ENCODE results near the gene SRP72.
A peak's percentile ranks its signal among the peaks of the same experiment; 100 is the strongest.
"Not testable (repeated sequence)": the region's sequence is repeated elsewhere in the genome, so short reads cannot be mapped to it uniquely, and the experiment has no call there.

Gene SRP72

DNA sequence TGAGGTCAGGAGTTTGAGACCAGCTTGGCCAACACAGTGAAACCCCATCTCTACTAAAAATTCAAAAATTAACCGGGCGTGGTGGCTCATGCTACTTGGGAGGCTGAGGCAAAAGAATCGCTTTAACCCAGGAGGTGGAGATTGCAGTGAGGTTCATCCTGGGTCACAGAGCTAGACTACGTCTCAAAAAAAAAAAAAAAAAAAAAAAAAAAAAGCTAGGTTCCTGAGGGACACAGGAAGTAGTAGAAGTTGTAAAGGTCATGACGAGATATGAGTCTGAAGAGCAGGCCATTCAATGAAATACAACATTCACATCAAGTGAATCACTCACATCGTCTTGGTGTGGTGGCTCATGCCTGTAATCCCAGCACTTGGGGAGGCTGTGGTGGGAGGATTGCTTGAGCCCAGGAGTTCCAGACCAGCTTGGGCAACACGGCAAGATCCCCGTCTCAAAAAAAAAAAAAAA, 1.1 kb upstream of the SRP72 start:
- DNase-seq = not testable (repeated sequence)

DNA sequence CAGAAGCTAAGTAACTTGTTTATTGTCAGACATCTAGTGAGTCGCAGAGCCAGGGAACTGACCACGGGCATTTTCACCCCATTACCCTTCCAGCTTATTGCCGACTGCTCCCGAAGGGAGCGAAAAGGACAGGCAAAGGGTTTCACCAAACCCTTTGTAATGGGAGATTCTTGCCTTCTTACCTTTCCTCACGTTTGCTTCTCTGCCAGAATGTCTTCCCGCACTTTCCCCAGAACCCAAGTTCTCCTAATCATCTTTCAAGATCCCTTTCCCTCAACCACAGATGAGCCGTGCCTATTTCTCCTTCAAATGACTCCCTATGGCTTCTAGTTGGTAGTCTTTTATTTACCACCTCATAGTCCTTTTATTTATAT, 520 bp upstream of the SRP72 start:
- no peak for DNase-seq

- no peak for DNase-seq
These were observed 643 bp downstream of the SRP72 start for GRCh38 chr4:56468097-56468422.

- DNase-seq = no peak
These were observed 2.2 kb downstream of the SRP72 start for GRCh38 chr4:56469489-56470210.

- no peak for DNase-seq
These were observed 8.5 kb downstream of the SRP72 start for GRCh38 chr4:56475917-56476316.

GRCh38 chr4:56477192-56477702, 9.8 kb downstream of the SRP72 start:
- no peak for DNase-seq

GRCh38 chr4:56480691-56481090, 13.3 kb downstream of the SRP72 start:
- DNase-seq = no peak

DNA sequence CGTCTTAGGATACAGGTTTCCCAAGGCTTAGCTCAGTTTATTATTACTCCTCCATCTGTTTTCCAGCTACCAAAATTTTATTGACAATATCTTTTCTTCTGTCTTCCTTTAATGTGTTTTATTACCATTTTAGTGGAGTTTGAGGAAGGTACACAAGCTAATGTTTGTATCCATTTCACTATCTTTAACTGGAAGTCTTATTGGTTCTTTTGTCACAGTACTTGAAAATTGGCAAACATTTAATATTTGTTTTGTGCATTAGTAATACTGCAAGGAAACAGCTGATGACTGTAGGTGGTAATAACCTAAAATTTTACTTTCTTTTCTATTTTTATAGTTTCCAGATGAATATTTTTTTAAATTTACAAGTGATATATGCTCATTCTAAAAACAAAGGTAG, 28.8 kb downstream of the SRP72 start:
- no peak for DNase-seq

DNA sequence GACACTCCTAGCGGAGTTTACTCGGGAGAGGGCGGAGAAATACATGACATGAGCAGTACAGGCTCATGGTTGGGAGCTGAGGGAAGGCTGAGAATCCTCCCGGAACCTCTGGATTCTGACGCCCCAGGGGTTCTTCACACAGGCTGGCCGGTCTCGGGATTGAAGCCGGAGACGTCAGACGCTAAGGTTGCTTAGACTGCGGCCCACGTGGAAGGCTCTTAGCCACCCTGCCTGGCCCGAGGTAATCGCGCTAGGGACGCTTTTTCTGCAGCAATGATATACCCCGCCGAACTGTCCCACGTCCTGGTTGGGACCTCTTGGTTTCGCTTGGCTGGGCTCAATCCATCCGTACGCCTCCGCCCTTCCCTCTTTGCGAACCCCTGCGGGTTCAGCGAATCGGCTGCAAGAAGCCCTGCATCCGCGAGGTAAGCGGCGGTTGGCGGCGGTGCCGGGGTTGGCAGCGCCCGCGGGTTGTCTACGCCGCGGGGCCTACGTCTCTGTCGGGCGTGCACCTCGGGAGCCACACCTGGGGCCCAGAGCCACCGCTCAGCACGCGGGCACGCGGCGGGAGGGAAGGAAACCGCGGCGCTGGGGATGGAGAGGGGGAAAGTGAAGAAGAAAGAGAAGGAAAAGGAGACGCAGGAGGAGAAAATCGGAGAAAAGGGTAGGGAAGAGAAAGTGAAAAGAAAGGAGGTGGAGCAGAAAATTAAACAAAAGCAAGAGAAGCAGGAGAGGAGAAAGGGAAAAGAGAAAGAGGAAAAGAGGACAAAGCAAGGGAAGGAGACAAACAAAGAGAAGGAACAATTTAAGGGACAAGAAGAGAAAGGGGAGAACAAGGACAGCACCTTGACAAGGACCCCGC, 38.1 kb downstream of the SRP72 start, which contains the start of gene ARL9:
TSS of gene ARL9 (plus strand) at position 523 of the 862 bp plus-strand sequence. CDS start at position 595, 72 bp downstream.
- DNase-seq = peak; percentile 46

DNA sequence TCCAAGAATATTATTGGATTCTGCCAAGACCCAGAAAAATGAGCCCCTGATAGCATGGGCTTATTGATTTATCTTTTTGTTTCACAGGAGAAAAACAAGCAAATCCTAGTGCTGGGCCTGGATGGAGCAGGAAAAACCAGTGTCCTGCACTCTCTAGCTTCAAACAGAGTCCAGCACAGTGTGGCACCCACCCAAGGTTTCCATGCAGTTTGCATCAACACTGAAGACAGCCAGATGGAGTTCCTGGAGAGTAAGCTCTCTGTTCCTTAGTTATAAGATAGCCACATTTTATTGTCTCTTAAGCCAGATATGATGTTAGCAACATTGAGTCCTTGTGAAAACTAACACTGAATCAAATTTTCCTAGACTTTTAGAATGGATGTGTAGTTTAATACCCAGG, 43.7 kb downstream of the SRP72 start:
- DNase-seq = no peak

- DNase-seq = no peak
These were observed 44.7 kb downstream of the SRP72 start for GRCh38 chr4:56512166-56512565.

GRCh38 chr4:56513517-56513916, 46.1 kb downstream of the SRP72 start:
- no peak for DNase-seq

DNA sequence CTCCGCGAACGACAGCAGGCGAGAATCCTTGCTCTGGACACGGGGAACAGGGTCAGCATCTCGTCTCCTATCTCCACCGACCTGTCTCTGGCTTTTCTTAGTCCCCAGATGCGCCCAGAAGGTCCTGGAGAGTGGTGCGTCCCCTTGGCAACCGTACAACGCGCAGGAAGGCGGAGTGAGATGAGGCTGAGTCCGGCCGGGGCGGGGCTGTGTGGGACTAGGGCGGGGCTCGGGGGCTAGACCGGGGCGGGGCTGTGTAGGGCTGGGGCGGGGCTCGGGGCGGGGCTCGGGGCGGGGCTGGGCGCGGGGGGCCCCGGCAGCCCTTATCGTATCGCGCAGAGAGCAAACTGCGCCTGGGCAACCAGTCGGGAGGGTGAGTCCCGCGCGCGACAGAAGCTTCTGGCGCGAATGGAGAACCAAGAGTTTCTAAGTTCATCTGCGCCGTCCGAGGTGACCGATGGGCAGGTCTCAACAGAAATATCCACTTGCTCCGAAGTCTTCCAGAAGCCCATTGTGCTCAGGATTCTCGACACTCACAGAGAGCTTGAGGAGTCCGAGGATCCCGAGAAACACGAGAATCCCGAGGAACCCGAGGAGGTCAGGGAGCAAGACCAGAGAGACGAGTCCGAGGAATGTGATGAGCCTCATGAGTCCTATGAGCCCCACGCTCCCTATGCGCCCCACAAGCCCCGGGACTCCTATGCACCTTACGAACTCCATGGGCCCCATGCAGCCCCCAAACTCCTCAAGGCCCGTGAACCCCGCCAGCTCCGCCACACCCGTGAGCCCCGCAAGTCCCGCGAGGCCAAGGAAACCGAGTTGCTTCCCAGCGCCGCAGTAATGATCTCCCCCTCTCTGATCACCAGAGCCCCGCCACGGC, 63.1 kb downstream of the SRP72 start:
- DNase-seq = peak; percentile 83

DNA sequence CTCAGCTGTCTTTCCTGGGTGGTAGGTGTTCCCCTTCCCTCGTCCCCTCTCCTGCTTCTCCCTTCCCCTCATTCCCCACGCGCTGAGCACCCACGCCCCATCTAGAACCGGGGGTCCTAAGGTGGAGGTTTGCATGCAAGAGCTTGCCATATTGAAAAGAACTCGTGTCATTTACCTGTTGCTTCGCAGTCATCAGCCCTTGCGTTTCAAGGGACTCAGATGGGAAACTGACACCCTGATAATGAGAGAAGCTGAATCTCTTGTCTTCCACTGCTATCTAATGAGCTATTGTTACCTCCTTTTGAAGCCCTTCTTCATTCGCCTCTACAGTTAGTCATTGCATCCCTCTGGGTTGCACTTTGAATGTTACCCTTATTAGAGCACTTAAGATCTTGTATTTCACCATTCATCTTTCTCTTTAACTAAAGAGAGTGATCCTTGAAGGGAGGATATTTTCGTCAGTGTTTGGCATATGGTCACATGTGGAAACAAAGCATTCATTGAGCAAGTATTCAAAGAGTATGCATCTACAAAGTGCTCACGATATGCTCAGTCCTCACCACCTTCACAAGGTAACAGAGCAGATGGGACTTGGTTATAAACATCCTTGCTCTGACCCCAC, 63.8 kb downstream of the SRP72 start:
- no peak for DNase-seq

- DNase-seq = no peak
These were observed 64.4 kb downstream of the SRP72 start for GRCh38 chr4:56531823-56532222.

DNA sequence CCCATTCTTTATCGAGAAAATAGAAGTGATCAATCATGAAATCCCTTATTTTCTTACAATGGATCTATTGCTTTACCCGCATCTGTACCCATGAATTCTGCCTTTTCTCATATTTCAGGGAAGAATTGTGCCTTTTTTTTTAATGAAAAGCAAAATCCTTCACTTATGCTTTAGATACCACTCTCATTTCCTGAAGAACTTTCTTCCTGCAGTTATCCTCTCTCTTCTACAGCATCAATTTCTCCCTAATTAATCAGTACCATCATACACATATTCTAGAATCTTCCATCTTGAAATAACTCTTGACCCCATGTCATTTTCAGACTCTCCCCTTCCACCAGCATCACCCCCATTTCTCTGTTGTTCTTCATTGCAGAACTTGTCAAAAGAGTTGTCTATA, 64.8 kb downstream of the SRP72 start:
- no peak for DNase-seq

GRCh38 chr4:56535915-56536314, 68.5 kb downstream of the SRP72 start:
- DNase-seq = no peak

DNA sequence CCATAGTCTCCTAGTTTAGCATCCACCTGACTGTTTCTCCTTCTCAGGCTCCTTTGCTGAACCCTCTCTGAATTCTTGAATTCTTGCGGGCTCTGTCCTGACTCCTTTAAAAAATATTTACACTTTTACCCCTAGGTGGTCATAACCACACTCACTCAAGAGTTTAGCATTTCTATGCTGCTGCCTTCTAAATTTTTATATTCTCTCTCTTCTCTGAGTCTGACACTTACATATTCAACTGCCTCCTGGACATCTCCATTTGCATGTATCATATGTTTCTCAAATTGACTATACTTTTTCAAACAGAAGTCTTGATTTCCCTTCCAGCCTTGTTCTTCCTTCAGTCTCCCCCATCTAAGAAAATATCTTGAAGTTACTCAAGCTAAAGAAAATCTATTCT, 69.7 kb downstream of the SRP72 start:
- DNase-seq = no peak

DNA sequence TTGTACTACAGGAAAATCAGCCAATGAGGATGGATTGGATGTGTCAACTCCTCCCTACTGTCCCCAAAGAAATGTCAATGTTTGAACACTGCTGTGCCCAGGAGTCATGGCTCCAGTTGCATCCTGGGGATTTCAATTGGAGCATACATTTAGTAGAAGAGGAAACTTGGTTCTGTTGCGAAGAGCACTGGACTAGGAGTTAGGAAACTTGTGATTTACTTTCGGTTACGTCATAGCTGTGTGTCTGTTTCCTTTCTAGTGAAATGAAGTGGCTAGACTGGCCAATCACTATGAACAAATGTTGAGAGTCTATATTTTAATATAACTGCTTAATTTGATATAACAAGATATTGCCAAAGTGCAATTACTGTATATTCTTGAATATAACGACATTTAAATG, 73.4 kb downstream of the SRP72 start:
- DNase-seq = no peak

DNA sequence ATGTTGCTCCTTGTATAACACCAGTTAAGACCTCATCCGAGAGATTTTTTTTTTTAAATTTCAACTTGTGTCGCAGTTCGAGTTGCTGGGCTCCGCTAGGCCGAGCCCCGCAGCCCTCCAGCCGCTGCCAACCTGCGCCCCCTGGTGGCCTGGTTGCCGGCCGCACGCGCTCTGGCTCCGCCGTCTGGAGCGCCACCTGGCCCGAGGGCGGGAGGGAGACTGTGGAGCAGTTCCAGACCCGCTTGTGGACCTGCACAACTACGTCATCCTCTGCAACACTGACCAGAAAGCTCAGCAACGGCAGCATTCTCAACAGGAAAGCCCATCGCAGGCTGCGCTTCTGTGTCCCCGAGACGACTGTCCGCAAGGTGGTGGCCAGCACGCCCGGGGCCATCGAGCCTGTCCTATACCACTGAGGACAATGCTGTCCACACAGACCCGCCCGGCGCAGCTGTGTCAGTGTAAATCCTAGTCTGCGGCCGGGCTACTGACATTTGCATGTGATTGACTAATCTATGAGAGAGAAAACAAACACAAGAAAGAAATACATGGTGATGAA, 77.2 kb downstream of the SRP72 start:
- peak; percentile 81 for DNase-seq

DNA sequence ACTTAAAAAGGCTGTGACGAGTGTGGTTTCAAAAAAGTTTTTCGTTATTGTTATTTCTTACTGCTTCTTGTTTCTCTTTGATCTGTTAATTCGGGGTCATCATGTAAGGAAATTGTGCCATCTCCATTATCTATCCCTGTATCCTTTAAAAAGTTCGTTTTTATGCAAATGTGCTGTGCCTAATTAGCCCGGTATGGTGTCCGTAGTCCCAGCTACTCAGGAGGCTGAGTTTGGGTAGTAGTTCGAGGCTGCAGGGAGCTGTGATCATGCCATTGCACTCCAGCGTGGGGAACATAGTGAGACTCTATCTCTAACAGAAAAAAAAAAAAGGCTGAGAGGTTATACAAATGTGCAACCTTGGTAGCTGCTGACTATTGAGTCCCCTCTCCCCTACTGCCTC, 83.2 kb downstream of the SRP72 start:
- no peak for DNase-seq

DNA sequence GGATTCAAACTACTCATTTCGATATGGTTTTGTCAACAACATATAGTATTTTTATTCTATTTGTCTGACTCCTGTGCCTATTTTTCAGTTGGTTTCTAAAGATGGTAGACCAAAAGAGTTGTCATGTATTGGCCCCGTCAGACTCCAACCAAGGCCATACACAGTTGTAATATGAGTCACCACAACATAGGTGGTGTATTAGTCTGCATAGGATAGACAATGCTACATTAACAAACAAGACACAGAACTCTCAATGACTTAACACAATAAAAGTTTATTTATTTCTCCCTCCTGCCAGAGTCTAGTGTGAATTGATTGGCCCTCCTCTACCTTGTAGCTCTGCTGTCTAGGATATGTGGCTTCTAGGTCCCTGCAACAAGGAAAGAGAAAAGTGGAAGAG, 84.1 kb downstream of the SRP72 start:
- no peak for DNase-seq
